T follicular helper cell (primary cell): ENCODE data around the gene IMPA2.
"Not testable (repeated sequence)": the region's sequence is repeated elsewhere in the genome, so short reads cannot be mapped to it uniquely, and the experiment has no call there.

ENCODE experiments used
- DNase-seq: peaks from one replicate; pipeline ENCODE4 v3.0.0-alpha.2; 2020; ENCODE audit warnings: low read depth
- total RNA-seq, 2 experiments: gene quantifications; one replicate each; lab custom pipeline; 2026; lab: John Stamatoyannopoulos, UW

Gene IMPA2
- total RNA-seq: 2.0 to 4.0 reads per million in 2 experiments

DNA sequence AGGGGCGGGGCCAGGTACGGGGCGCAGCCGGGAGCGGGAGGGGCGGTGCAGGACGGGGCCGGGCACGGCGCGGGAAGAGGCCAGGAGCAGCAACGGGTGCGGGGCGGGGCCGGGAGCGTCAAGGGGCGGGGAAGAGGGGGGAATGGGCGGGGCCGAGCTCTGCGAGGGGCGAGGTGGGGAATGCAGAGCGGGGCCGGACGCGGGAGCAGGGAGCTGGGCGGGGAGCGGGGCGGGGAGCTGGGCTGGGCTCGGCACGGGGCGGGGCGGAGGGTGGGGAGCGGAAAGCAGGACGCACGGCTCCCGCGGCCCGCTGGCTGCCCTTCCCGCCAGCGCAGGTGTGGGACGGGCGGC, at the start of gene IMPA2:
Gene IMPA2 (plus strand): TSS at position 316 of the 351 bp plus-strand sequence. CDS start 163 bp downstream, outside the sequence.
- DNase-seq: no peak

DNA sequence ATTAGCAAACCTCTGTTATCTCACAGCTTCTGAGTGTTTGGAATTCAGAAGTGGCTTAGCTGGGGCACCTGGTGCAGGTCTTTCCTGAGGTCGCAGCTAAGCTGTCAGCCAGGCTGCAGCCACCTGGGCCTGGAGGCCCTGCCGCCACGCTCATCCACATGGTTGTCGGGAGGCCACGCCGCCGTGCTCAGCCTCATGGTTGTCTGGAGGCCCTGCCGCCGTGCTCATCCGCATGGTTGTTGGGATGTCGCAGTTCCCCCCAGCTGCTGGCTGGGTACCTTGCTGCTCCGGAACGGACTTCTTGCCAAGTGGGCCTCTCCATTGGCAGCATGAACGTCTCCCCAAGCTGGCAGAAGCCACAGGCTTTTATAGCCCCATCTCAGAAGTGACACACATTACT, 48.9 kb upstream of the IMPA2 start:
- no peak for DNase-seq

DNA sequence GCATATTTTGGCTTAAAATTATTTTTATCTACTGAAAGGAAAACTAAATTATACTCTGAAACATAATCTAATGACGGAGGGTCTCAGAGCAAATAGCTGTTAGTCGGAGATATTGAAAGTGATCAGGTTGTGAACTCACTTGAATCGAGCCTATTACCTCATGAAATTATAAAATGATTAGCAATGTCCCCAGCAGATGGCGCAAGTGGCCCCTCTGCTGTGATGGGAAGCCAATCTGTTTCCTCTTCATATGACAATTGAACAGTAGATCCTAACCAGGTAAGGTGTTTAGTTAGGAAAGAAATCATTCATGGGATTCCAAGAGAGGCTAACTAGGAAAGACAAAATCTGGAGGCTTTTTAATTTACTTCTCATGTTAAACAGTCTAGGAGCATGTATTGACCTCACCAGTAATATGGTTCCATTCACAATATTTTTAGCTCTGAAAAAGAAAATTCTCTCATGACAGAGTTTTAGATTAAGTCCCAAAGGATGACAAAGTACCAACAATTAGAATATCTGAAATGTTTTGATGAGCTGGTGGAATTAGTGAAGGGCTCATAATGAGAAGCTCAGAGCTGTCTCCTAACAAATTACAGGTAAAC, 43.3 kb upstream of the IMPA2 start:
- DNase-seq: peak; percentile 61

DNA sequence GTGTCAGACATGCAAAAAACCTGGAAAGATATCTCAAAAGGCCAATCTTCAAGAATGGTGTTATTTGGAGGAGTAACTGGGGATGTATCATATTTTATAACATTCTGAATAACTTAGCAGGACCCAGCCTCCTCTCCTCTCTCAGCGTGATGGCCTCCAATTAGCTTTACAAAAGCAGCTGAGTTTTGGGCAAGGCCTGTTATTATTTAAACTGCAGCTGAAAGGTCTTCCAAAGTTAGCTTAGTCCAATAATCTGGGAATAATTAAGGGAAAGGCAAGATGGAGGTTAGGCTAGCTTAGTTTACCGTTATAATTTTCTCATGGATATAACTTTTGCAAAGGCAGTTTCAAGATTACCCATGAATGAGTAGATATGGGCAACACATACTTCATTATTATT, 40.4 kb upstream of the IMPA2 start:
- no peak for DNase-seq

DNA sequence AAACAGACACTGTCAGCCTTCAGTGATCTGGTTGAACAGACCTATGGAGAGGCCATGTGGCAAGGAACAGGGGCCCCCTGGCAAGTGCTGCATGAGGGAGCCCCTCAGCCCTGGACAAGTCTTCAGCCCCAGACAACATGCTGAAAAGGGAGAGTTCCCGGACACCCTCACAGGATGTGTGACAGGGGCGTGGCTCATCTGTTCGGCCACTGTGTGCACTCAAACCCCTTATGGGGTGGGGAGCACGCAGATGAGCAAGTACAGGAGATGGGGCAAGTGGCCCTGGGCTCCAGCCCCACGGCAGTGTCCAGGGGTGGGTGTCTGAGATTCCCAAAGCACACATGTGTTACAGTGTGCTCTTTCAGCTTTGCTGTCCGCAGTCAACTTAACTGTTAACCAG, 37.8 kb upstream of the IMPA2 start:
- no peak for DNase-seq

DNA sequence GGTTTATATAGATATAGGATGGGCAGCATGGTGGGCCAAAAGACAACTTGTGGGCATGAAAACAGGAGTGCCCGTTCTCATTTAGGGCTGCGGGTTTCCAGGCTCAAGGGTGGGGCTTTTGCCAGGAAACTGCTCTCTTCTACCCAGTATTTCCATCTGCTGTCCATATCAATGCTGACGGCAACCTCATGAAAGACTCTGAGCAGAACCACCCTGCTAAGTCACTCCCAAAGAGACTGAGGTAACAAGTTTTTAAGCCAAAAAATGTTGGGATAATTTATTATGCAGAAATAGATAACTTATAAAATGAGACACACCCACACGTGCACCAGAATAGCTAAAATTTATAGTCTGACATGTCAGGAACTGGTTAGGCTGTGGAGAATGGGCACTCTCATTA, 37.1 kb upstream of the IMPA2 start:
- no peak for DNase-seq

DNA sequence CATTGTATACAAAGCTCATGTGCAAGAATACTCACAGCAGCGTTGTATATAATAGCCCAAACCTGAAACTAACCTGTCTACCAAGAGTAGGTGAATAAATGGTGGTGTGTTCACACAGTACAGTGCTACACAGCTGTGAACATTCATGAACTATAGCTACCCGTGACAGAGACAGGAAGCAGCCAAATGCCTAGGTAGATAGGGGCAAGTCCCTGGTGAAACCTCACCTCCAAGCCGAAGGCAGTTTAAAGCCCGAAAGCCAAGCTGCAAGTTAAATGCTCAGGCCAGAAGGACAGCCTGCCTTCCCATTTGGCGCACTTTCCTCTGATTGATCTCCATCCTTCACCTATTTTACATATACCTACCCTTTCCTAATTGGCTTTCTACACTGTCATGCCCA, 36.5 kb upstream of the IMPA2 start:
- DNase-seq: no peak

DNA sequence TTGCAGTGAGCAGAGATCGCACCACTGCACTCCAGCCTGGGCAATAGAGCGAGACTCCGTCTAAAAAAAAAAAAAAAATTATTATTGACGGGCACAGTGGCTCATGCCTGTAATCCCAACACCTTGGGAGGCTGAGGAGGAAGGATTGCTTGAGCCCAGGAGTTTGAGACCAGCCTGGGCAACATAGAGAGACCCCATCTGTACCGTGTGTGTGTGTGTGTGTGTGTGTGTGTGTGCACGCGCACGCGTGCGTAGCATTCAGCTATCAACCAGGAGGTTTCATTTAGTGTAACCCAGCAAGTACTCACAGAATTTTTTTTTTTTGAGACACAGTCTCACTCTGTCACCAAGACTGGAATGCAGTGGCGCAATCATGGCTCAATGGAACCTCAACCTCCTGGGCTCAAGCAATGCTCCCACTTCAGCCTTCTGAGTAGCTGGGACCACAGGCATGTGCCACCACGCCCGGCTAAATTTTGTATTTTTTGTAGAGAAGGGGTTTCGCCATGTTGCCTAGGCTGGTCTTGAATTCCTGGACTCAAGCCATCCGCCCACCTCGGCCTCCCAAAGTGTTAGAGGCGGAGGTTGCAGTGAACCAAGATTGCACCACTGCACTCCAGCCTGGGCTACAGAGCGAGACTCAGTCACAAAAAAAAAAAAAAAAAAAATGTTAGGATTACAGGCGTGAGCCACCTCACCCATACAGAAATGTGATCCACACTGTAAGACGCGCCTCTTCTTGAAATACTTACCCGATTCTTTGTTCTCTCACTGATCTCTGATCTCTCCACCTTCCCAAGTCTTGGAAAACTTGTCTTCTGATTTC, 35.3 kb upstream of the IMPA2 start:
- not testable (repeated sequence) for DNase-seq

DNA sequence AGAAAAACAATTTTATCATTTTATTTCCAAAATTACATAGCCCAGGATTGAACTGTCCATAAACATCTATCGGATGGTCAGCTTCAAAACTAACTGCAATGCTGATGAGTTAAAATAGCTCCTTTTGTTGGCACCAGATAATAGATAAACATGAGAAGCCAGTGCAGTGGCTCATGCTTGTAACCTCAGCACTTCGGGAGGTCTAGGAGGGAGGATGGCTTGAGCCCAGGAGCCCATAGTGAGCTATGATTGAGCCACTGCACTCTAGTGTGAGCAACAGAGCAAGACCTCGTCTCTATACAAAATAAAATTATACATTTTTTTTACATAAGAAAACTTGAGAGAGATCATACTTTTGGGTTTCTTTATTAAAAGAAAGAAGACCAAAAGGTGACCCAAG, 34.6 kb upstream of the IMPA2 start:
- DNase-seq: no peak

DNA sequence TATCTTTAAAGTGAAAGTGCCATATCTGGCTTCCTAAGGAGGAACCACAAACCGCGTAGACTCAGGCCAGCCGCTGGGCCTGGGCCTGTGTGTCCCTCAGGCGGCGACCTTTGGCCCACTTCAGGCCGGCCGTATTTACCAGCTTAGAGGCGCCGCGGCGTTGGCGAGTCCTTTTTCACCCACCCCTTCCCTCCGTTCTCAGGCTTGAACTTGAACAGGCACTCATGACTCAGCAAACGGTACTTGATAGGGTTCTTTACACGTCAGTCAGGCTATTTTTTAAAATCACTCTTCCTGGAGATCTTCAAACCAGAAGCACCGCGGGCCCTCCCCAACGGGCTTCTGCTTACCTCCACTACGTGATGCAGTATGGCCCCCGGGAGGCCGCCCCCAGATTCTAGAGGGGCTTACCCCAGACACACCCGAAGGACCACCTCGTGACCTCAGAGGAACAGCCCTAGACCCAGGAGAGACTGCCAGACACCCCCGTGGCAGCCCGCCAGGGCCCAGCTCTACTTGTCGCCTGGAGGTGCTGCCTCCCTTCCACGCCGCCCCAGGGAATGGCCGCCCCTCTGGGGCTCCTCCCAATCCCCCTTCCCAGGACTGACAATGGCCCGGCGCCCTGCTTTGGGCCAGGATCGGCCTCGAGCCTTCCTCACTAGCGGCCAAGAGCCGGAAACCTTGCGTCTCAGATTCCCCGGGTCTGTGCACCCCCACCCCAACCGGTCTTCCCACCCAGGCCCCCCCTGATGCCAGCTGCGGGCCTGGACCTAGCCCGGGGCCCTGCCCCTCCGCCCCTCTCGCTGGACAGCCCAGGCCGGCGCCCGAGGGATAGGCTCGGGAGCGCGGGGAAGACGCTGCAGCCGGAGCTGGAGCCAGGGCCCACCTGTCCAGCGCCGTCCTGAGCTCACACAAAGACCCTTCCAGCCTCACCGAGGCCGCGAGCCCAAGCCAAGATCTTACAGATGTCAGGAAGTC, 33.8 kb upstream of the IMPA2 start:
- peak; percentile 30 for DNase-seq

DNA sequence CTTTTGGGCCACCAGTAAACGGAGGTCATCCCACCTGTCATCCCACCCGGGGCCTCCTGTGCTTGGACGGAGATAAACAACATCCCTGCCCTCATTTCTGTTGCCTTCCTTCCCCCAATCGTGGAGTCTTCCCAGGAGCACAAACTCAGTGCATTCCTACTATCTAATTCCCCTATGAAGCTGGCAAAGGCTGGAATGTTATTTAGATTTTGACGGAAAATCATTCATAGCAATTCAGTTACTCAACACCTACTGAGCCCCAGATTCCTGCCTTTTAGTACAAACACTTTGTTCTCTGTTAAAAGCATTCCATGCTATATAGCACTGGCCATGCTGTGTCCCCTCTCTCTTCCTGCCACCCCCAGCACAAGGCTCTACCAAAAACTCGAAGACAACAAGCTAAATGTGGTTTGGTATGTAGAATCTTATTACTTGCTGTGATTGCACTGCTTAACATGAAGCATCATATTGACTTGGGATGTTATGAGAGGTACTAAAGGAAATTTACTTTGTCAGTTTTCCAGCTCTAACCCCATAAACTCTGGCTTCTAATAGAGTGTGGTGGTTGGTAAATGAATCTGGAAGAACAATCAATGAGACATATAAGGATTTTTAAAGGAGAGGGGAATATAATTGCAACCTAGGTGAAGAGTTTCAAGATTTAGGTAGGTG, 32.3 kb upstream of the IMPA2 start:
- DNase-seq: no peak

DNA sequence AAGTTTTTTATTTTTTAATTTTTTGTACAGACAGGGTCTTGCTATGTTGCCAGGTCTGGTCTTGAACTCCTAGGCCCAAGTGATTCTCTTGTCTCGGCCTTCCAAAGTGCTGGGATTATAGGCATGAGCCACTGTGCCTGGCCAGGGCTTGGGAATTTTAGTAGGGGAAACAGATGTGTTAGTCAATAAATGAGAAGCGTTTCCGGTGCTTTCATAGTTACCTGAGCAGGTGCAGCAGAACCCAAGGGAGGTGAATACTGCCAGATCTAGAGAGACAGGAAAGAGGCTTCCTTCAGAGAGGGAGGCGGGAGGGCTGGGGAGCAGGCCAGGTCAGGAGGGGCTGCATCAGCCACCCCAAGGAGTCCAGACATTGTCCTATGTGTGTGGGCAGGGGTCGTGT, 30.5 kb upstream of the IMPA2 start:
- no peak for DNase-seq

DNA sequence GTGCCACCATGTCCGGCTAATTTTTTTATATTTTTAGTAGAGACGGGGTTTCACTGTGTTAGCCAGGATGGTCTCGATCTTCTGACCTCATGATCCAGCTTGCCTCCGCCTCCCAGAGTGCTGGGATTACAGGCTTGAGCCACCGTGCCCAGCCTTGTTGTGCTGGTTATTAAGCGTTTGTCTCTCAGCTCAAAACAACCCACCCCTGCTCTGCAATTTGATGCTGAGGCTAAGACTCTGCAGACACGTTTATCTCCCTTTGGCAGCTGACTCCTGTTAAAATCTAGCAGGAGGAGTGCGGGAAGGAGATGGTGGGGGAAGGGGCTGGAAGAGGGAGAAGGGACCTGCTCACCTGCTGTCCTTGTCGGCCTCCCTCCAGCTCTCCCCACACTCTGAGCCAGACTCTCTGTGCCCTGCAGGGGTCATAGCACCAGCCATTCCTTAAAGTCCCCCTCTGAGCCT, 29.9 kb upstream of the IMPA2 start:
- DNase-seq: no peak

DNA sequence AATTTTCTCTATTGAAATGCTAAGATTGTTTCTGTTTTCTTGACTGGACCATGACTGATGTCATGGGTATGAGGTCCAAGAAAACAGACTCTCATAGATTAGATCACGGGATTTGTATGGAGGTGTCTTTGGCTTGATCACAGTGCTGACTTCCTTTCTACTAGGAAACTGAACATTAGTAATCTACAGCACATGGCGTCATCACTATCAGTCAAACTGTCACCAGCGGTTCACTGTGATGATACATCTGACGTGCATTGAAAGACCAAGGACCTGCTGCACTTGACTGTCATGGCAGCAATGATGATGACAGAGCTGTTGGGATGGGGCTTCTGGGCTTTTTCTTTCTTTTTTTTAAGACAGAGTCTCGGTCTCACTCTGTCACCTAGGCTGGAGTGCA, 28.2 kb upstream of the IMPA2 start:
- DNase-seq: no peak

DNA sequence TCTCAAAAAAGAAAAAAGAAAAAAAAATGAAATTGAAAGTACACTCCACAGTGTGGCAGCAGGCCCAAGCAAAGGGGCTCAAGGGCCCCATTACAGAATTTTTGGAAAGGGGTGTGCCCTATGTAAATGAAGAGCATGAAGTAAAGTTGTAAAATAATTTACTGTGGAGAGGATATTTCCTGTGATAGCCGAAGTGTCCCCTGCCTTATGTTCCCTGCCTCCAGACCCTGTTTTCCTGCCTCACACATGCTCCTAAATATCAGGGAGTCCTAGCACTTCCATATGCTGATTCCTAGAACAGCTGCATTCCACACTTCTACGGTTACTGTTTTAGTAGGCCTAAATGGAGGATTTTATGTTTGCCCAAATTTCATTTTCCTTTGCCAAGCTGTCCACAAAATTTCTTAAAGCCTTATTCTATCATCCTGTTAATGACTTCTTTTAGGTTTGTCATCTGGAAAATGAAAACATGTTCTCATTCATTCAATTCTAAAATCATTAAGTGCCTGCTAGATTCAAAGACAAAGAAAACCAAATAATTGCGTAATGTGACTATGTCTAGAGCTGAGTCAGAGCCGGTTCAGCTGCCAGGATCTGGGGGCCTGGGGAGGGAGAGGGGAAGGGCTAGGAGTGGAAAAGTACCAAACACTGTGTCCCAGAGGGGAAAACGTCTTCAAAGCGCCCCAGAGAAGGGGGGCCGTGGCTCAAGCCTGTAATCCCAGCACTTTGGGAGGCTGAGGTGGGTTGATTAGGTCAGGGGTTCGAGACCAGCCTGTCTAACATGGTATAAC, 25.9 kb upstream of the IMPA2 start:
- DNase-seq: no peak

DNA sequence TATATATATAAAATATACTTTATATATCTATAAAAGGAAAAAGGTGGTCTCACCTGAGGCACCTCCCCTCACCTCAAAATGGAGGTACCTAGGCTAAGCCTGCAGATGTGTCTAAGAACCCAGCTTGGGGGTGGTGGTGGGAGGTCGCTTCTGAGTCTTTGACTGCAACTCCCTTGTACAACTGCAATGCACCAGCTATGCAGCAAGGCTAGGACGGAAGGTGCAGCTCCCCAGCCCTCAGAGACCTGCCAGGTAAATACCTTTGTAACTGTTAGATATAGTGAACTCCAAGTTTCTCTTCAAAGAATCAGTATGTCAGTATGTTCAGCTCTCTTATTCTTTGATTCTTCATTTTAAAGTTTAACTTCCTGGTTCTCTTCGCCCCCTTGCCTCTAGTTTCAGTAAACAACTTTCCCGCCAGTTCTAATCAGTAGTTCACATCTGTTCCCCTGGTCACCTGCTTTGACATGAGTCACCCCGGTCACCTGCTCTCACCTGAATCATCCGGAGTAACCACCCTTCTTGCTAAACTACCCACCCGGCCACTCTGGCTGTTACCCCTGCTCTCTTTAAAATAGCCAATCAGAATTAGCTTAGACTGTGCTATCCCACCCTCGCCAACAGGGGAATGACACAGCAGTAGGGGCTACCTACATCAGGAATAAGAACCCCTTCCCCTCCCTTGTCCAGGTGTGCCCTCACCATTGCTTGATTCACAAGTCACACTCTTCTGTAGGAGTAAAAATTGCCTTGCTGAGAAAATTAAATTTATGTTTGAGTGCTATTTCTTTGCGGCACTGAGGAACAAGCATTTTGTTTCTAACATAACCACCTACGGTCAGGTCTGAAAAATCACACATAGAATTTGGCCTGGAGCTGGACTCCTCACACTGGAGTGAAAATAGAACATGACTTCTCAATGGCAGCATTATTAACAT, 24.7 kb upstream of the IMPA2 start:
- DNase-seq: no peak

DNA sequence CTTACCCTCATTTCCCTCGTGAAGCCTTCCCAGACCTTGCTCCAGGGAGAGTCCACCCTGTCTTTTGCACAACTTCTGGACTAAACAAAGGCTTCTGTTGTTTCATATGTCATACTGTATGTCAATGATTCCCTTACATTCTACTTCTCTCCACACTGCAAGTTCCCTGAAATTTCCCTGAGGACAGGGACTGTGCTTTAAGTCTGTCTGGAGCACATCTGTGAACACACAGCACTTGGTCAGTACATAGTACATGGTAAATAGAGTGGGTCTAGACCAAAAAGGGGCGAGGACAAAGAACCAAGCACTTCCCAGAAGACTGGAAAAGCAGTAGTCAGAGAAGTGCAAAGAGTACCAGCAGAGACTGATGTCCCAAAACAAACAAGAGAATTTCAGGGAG, 23.7 kb upstream of the IMPA2 start:
- DNase-seq: no peak

DNA sequence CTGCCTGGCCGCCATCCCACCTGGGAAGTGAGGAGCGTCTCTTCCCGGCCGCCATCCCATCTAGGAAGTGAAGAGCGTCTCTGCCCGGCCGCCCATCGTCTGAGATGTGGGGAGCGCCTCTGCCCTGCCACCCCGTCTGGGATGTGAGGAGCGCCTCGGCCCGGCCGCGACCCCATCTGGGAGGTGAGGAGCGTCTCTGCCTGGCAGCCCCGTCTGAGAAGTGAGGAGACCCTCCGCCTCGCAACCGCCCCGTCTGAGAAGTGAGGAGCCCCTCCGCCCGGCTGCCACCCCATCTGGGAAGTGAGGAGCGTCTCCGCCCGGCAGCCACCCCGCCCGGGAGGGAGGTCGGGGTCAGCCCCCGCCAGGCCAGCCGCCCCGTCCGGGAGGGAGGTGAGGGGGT, 21.7 kb upstream of the IMPA2 start:
- DNase-seq: not testable (repeated sequence)

DNA sequence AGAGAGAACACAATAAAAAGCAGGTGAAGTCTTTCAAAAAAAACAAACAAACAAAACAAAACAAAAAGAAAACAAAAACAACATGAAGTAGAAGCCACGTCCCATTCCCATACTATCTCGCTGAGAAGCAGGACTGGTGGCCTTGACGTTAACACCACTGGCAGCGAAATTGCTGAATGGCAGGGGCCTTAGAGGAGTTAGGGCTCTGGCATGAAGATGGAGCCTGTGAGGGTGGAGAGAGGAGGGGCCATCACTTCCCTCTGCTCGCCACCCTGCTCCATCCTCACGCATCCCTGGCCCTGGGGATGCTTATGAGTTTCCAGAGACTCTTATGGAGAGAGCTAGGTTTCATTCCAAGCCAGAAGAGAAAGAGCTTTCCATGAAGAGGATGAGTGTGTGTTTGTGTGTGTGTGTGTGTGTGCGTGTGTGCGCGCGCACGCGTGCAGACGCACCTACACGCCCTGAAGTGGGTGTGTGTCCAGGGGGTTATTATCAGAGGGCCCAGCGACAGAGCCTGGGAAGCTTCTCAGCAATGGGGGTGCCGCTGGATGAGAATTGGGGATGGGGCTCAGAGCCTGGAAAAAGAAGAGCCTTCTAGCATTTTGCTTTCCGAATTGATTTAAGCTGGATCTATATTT, 20.4 kb upstream of the IMPA2 start:
- no peak for DNase-seq
